SK-N-SH (cell line): ENCODE results near the gene STRBP.

Source experiments
- CHD2 ChIP-seq: fragments of 150-350 bp; IDR thresholded peaks from 2 replicates; pipeline ENCODE4 v1.6.1; 2018; ENCODE audit warnings: low read length; ENCODE audit not compliant: partially characterized antibody
- CTCF ChIP-seq: fragments of 200-600 bp; sonication (generic); IDR thresholded peaks from 2 replicates; pipeline ENCODE4 v1.6.1; 2017; ENCODE audit warnings: antibody characterized with exemption, mild to moderate bottlenecking, moderate library complexity
- EP300 ChIP-seq, 2 experiments: IDR thresholded peaks; 2 replicates each; pipeline versions ENCODE4 v1.4.0 to v1.6.1; 2012; ENCODE audit warnings: borderline replicate concordance in 1 of 2, low read depth in 1 of 2, low read length in 1 of 2
- EZH2phosphoT487 ChIP-seq: fragments of 200-600 bp; sonication (generic); IDR thresholded peaks from 2 replicates; pipeline ENCODE4 v1.6.1; 2017; ENCODE audit warnings: low read depth, mixed run types, mild to moderate bottlenecking, antibody characterized with exemption, moderate library complexity, borderline replicate concordance
- JUND ChIP-seq: IDR thresholded peaks from 2 replicates; pipeline ENCODE4 v1.4.0; 2012
- MEF2A ChIP-seq: IDR thresholded peaks from 2 replicates; pipeline ENCODE4 v1.4.0; 2012; ENCODE audit warnings: low read depth, borderline replicate concordance
- NRF1 ChIP-seq: IDR thresholded peaks from 2 replicates; pipeline ENCODE4 v1.6.1; 2012; ENCODE audit warnings: low read depth, mild to moderate bottlenecking, low read length
- POLR2AphosphoS5 ChIP-seq: IDR thresholded peaks from 2 replicates; pipeline ENCODE4 v1.6.1; 2012; ENCODE audit warnings: low read depth, low read length
- REST ChIP-seq: IDR thresholded peaks from 2 replicates; pipeline ENCODE4 v1.6.1; 2012; ENCODE audit warnings: mild to moderate bottlenecking, low read depth, low read length, moderate library complexity
- RFX5 ChIP-seq: IDR thresholded peaks from 2 replicates; pipeline ENCODE4 v1.6.1; 2012; ENCODE audit warnings: mild to moderate bottlenecking, improper control_type of control experiment, low read length
- TAF1 ChIP-seq: IDR thresholded peaks from 2 replicates; pipeline ENCODE4 v1.6.1; 2012; ENCODE audit warnings: low read depth, mild to moderate bottlenecking, low read length, moderate library complexity, borderline replicate concordance
- TCF12 ChIP-seq: IDR thresholded peaks from 2 replicates; pipeline ENCODE4 v1.4.0; 2012
- TF ChIP-seq, protein P1 (sequence below): IDR thresholded peaks from 2 replicates; pipeline ENCODE4 v1.4.0; 2012; ENCODE audit warnings: low read depth, borderline replicate concordance
- TF ChIP-seq, protein P2 (sequence below): IDR thresholded peaks from 2 replicates; pipeline ENCODE4; 2012

- TF ChIP-seq CTCF: no peak
- TF ChIP-seq TAF1: no peak
- TF ChIP-seq EP300 (IDR thresholded peaks at IDR 0.05; ENCODE audit: borderline replicate concordance in 1 of 2, low read depth in 1 of 2, low read length in 1 of 2): no peak
- TF ChIP-seq, protein P1, sequence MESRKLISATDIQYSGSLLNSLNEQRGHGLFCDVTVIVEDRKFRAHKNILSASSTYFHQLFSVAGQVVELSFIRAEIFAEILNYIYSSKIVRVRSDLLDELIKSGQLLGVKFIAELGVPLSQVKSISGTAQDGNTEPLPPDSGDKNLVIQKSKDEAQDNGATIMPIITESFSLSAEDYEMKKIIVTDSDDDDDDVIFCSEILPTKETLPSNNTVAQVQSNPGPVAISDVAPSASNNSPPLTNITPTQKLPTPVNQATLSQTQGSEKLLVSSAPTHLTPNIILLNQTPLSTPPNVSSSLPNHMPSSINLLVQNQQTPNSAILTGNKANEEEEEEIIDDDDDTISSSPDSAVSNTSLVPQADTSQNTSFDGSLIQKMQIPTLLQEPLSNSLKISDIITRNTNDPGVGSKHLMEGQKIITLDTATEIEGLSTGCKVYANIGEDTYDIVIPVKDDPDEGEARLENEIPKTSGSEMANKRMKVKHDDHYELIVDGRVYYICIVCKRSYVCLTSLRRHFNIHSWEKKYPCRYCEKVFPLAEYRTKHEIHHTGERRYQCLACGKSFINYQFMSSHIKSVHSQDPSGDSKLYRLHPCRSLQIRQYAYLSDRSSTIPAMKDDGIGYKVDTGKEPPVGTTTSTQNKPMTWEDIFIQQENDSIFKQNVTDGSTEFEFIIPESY: no peak
- no peak for TF ChIP-seq TCF12
- TF ChIP-seq EZH2phosphoT487: no peak
- no peak for TF ChIP-seq MEF2A
- TF ChIP-seq CHD2: no peak
- TF ChIP-seq RFX5: no peak
- peak; percentile 38 for TF ChIP-seq NRF1
- TF ChIP-seq, protein P2, sequence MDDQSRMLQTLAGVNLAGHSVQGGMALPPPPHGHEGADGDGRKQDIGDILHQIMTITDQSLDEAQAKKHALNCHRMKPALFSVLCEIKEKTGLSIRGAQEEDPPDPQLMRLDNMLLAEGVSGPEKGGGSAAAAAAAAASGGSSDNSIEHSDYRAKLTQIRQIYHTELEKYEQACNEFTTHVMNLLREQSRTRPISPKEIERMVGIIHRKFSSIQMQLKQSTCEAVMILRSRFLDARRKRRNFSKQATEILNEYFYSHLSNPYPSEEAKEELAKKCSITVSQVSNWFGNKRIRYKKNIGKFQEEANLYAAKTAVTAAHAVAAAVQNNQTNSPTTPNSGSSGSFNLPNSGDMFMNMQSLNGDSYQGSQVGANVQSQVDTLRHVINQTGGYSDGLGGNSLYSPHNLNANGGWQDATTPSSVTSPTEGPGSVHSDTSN: no peak
- TF ChIP-seq POLR2AphosphoS5: no peak
- no peak for TF ChIP-seq JUND
- no peak for TF ChIP-seq REST
Observed at GRCh38 chr9:123268199-123268464, 254 bp downstream of the STRBP start.
